Right lobe of liver (tissue), 4 donors: ENCODE results near the gene KLHL17.

ENCODE experiments used
- POLR2A ChIP-seq: fragments of 450-650 bp; IDR thresholded peaks from one replicate; pipeline ENCODE4 v1.6.1; 2017; ENCODE audit warnings: antibody characterized with exemption, mild to moderate bottlenecking
- TF ChIP-seq, protein P1 (sequence below), 4 donors: fragments of 200-600 bp in 3 of 4; fragments of 450-650 bp in 1 of 4; IDR thresholded peaks; one replicate each; pipeline versions ENCODE4 v1.5.1 to v1.8.0; 2016 to 2022; ENCODE audit warnings: antibody characterized with exemption in 4 of 4, mild to moderate bottlenecking in 2 of 4
- donor health status: DM: no; HTN: no; CAD: no.
- donor health status: DM: no; HTN: no; CAD: no.
- donor health status: DM: no; HTN: yes; CAD: no.

GRCh38 chr1:937521-937920 lies 22.9 kb upstream of the KLHL17 start:
- TF ChIP-seq, protein P1, sequence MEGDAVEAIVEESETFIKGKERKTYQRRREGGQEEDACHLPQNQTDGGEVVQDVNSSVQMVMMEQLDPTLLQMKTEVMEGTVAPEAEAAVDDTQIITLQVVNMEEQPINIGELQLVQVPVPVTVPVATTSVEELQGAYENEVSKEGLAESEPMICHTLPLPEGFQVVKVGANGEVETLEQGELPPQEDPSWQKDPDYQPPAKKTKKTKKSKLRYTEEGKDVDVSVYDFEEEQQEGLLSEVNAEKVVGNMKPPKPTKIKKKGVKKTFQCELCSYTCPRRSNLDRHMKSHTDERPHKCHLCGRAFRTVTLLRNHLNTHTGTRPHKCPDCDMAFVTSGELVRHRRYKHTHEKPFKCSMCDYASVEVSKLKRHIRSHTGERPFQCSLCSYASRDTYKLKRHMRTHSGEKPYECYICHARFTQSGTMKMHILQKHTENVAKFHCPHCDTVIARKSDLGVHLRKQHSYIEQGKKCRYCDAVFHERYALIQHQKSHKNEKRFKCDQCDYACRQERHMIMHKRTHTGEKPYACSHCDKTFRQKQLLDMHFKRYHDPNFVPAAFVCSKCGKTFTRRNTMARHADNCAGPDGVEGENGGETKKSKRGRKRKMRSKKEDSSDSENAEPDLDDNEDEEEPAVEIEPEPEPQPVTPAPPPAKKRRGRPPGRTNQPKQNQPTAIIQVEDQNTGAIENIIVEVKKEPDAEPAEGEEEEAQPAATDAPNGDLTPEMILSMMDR (IDR thresholded peaks at IDR 0.05), result no peak
- no peak for TF ChIP-seq POLR2A
